HG03442 (cell line): ENCODE data around the gene RAB29.
"Not testable (repeated sequence)": the region's sequence is repeated elsewhere in the genome, so short reads cannot be mapped to it uniquely, and the experiment has no call there.

ENCODE experiments used
- ATAC-seq: cut with Tn5 transposase; IDR thresholded peaks from one replicate; pipeline ENCODE4 v1.9.1; 2021; ENCODE audit warnings: mild to moderate bottlenecking, moderate library complexity; ENCODE audit not compliant: unreplicated experiment

The RAB29 gene

GRCh38 chr1:205729945-205730610 lies 45.2 kb downstream of the RAB29 start:
- no peak for ATAC-seq

- no peak for ATAC-seq
Measured at GRCh38 chr1:205726619-205727125, 48.6 kb downstream of the RAB29 start.

- no peak for ATAC-seq
Measured at GRCh38 chr1:205725514-205725913, 49.8 kb downstream of the RAB29 start.

- ATAC-seq = not testable (repeated sequence)
Measured at GRCh38 chr1:205720740-205721139, 54.5 kb downstream of the RAB29 start.

GRCh38 chr1:205719762-205720161 lies 55.5 kb downstream of the RAB29 start:
- ATAC-seq = no peak

- no peak for ATAC-seq
Measured at GRCh38 chr1:205719015-205719414, 56.3 kb downstream of the RAB29 start.
